Loucy (cell line): Measurements from ENCODE around the gene GTPBP4.

Experiments used
- H2AFZ ChIP-seq: fragments of 200-600 bp; sonication (generic); 2 replicates; pipeline ENCODE4 v1.6.0; 2016; ENCODE audit warnings: antibody characterized with exemption, mild to moderate bottlenecking, low read length, moderate library complexity
- H3F3A ChIP-seq: fragments of 200-600 bp; 2 replicates; pipeline ENCODE4 v1.6.0; 2016; ENCODE audit warnings: antibody characterized with exemption, low read depth, mild to moderate bottlenecking
- H3K27me3 ChIP-seq: fragments of 200-600 bp; sonication (generic); 2 replicates; pipeline ENCODE4 v1.6.1; 2014; ENCODE audit warnings: low read length, mild to moderate bottlenecking; ENCODE audit not compliant: insufficient read depth, poor library complexity, severe bottlenecking
- H3K36me3 ChIP-seq: fragments of 200-600 bp; sonication (generic); 2 replicates; pipeline ENCODE4 v1.6.1; 2016; ENCODE audit warnings: low read length; ENCODE audit not compliant: insufficient read depth
- H3K4me1 ChIP-seq: fragments of 200-600 bp; sonication (generic); 2 replicates; pipeline ENCODE4 v1.5.1; 2014; ENCODE audit warnings: low read length, mild to moderate bottlenecking; ENCODE audit not compliant: insufficient read depth, poor library complexity, severe bottlenecking
- H3K4me2 ChIP-seq: fragments of 200-600 bp; sonication (generic); 2 replicates; pipeline ENCODE4 v1.6.0; 2014; ENCODE audit warnings: antibody characterized with exemption, low read length, low read depth, mild to moderate bottlenecking; ENCODE audit not compliant: poor library complexity, severe bottlenecking
- H3K4me3 ChIP-seq: fragments of 200-600 bp; sonication (generic); 2 replicates; pipeline ENCODE4 v1.5.1; 2014; ENCODE audit warnings: low read length, mild to moderate bottlenecking, mixed read lengths; ENCODE audit not compliant: poor library complexity, severe bottlenecking
- H3K79me2 ChIP-seq: fragments of 200-600 bp; sonication (generic); 2 replicates; pipeline ENCODE4 v1.6.1; 2014; ENCODE audit warnings: low read length; ENCODE audit not compliant: insufficient read depth
- H3K9ac ChIP-seq: fragments of 200-600 bp; sonication (generic); 2 replicates; pipeline ENCODE4 v1.6.0; 2014; ENCODE audit warnings: mild to moderate bottlenecking, low read depth, low read length, moderate library complexity; ENCODE audit not compliant: poor library complexity, severe bottlenecking
- H3K9me2 ChIP-seq: fragments of 200-600 bp; sonication (generic); replicated peaks from 2 replicates; pipeline ENCODE4 v1.6.1; 2016; ENCODE audit warnings: low read depth, low read length, mixed read lengths
- H3K9me3 ChIP-seq: fragments of 200-600 bp; sonication (generic); 2 replicates; pipeline ENCODE4 v1.6.1; 2014; ENCODE audit warnings: mild to moderate bottlenecking, antibody characterized with exemption, low read length, low read depth; ENCODE audit not compliant: insufficient read depth
- H4K20me1 ChIP-seq: fragments of 200-600 bp; sonication (generic); 2 replicates; pipeline ENCODE4 v1.6.0; 2014; ENCODE audit warnings: antibody characterized with exemption, low read length, mild to moderate bottlenecking; ENCODE audit not compliant: insufficient read depth, poor library complexity, severe bottlenecking
- EZH2phosphoT487 ChIP-seq: fragments of 200-600 bp; IDR thresholded peaks from 2 replicates; pipeline ENCODE4 v1.6.1; 2018; ENCODE audit warnings: antibody characterized with exemption, mild to moderate bottlenecking, moderate library complexity, borderline replicate concordance
- TF ChIP-seq, protein P1 (sequence below): fragments of 200-600 bp; sonication (generic); conservative IDR thresholded peaks from 2 replicates; pipeline ENCODE4 v1.5.1; 2014; ENCODE audit warnings: mild to moderate bottlenecking, antibody characterized with exemption, low read length

GTPBP4 gene

DNA sequence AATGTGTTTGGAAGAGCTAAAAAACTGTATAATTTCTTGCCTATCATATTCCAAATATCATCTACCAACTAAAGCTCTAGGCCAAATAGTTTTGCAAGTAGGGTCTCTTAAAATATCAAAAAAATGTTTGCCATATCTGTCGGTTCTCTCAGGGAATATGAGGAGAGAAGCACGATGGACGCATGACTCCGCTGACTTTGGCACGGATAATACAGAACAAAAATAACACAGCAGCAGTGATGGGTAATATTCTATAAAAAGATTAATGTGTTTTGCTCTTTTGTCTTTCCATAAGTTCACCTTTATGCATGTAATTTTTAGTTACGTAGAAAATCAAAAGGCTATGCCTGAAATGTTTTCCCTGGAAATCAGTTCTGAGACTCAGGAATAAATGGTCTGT, 38.3 kb downstream of the GTPBP4 start:
- H3K9ac ChIP-seq: no peak overlapping the region
- H3K4me1 ChIP-seq: no peaks in the 10 kb centered on the region
- H2AFZ ChIP-seq: no peak overlapping the region
- H4K20me1 ChIP-seq: no peaks in the 10 kb centered on the region
- no peaks in the 10 kb centered on the region for H3K27me3 ChIP-seq
- no peak overlapping the region for H3K4me2 ChIP-seq
- no peaks in the 10 kb centered on the region for H3K79me2 ChIP-seq
- TF ChIP-seq, protein P1, sequence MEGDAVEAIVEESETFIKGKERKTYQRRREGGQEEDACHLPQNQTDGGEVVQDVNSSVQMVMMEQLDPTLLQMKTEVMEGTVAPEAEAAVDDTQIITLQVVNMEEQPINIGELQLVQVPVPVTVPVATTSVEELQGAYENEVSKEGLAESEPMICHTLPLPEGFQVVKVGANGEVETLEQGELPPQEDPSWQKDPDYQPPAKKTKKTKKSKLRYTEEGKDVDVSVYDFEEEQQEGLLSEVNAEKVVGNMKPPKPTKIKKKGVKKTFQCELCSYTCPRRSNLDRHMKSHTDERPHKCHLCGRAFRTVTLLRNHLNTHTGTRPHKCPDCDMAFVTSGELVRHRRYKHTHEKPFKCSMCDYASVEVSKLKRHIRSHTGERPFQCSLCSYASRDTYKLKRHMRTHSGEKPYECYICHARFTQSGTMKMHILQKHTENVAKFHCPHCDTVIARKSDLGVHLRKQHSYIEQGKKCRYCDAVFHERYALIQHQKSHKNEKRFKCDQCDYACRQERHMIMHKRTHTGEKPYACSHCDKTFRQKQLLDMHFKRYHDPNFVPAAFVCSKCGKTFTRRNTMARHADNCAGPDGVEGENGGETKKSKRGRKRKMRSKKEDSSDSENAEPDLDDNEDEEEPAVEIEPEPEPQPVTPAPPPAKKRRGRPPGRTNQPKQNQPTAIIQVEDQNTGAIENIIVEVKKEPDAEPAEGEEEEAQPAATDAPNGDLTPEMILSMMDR: no peak
- TF ChIP-seq EZH2phosphoT487: no peak
- no peak overlapping the region for H3K4me3 ChIP-seq
- no peaks in the 10 kb centered on the region for H3K36me3 ChIP-seq
- no peaks in the 10 kb centered on the region for H3K9me2 ChIP-seq
- no peaks in the 10 kb centered on the region for H3K9me3 ChIP-seq
- no peaks in the 10 kb centered on the region for H3F3A ChIP-seq

GRCh38 chr10:1029838-1030237, 41.6 kb downstream of the GTPBP4 start:
- Histone ChIP-seq H3K79me2 (no peaks in the 10 kb centered on the region), H3K9me2 (no peaks in the 10 kb centered on the region), H3F3A (no peaks in the 10 kb centered on the region), H3K4me1 (no peaks in the 10 kb centered on the region), H3K36me3 (no peaks in the 10 kb centered on the region), H3K9me3 (no peaks in the 10 kb centered on the region), H2AFZ (no peak overlapping the region), H3K9ac (no peak overlapping the region), H3K27me3 (no peaks in the 10 kb centered on the region), H4K20me1 (no peaks in the 10 kb centered on the region), H3K4me3 (no peak overlapping the region), H3K4me2 (no peak overlapping the region)
- TF ChIP-seq EZH2phosphoT487: no peak
- TF ChIP-seq, protein P1: no peak

- TF ChIP-seq, protein P1: no peak
- TF ChIP-seq EZH2phosphoT487: no peak
- H3K4me1 ChIP-seq: no peaks in the 10 kb centered on the region
- no peak overlapping the region for H3K9ac ChIP-seq
- H3K9me2 ChIP-seq: no peaks in the 10 kb centered on the region
- no peaks in the 10 kb centered on the region for H3K9me3 ChIP-seq
- no peak overlapping the region for H3K4me2 ChIP-seq
- no peaks in the 10 kb centered on the region for H3K79me2 ChIP-seq
- H2AFZ ChIP-seq: no peak overlapping the region
- no peaks in the 10 kb centered on the region for H3F3A ChIP-seq
- H4K20me1 ChIP-seq: no peaks in the 10 kb centered on the region
- H3K36me3 ChIP-seq: peaks cover 18% of the 10 kb centered on the region; the same call in 1 of the 2 replicates
- no peak overlapping the region for H3K4me3 ChIP-seq
- no peaks in the 10 kb centered on the region for H3K27me3 ChIP-seq
These were observed 45.4 kb downstream of the GTPBP4 start for GRCh38 chr10:1033601-1034000.
